ENCODE results near the gene ATP8A1.

- TF ChIP-seq, protein P1, sequence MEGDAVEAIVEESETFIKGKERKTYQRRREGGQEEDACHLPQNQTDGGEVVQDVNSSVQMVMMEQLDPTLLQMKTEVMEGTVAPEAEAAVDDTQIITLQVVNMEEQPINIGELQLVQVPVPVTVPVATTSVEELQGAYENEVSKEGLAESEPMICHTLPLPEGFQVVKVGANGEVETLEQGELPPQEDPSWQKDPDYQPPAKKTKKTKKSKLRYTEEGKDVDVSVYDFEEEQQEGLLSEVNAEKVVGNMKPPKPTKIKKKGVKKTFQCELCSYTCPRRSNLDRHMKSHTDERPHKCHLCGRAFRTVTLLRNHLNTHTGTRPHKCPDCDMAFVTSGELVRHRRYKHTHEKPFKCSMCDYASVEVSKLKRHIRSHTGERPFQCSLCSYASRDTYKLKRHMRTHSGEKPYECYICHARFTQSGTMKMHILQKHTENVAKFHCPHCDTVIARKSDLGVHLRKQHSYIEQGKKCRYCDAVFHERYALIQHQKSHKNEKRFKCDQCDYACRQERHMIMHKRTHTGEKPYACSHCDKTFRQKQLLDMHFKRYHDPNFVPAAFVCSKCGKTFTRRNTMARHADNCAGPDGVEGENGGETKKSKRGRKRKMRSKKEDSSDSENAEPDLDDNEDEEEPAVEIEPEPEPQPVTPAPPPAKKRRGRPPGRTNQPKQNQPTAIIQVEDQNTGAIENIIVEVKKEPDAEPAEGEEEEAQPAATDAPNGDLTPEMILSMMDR (IDR thresholded peaks at IDR 0.05; ENCODE audit: borderline replicate concordance, extremely low read depth, low read length, poor library complexity, severe bottlenecking) = no peak
- TF ChIP-seq EZH2 (IDR thresholded peaks at IDR 0.05; ENCODE audit: borderline replicate concordance, low read depth, low read length, severe bottlenecking) = no peak
Measured at GRCh38 chr4:42640613-42641012, 16.3 kb downstream of the ATP8A1 start.
